Measurements from ENCODE around the gene KCNH5.

GRCh38 chr14:62905566-62905965 is 139.7 kb downstream of the KCNH5 start:
- TF ChIP-seq, protein P1, sequence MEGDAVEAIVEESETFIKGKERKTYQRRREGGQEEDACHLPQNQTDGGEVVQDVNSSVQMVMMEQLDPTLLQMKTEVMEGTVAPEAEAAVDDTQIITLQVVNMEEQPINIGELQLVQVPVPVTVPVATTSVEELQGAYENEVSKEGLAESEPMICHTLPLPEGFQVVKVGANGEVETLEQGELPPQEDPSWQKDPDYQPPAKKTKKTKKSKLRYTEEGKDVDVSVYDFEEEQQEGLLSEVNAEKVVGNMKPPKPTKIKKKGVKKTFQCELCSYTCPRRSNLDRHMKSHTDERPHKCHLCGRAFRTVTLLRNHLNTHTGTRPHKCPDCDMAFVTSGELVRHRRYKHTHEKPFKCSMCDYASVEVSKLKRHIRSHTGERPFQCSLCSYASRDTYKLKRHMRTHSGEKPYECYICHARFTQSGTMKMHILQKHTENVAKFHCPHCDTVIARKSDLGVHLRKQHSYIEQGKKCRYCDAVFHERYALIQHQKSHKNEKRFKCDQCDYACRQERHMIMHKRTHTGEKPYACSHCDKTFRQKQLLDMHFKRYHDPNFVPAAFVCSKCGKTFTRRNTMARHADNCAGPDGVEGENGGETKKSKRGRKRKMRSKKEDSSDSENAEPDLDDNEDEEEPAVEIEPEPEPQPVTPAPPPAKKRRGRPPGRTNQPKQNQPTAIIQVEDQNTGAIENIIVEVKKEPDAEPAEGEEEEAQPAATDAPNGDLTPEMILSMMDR (IDR thresholded peaks at IDR 0.05), result no peak
- no peak for TF ChIP-seq POLR2AphosphoS5 (IDR thresholded peaks at IDR 0.05)
- no peak for TF ChIP-seq POLR2A (IDR thresholded peaks at IDR 0.05)
